Thyroid gland (tissue), 4 donors: ENCODE results near the gene RBBP8. TPM values are rescaled to one million over a fixed set of nuclear protein-coding genes. Genes with fewer than 3 reads are reported as not detected.

Experiments used
- DNase-seq, 2 donors: peaks; one replicate each; pipeline ENCODE4 v3.0.0-alpha.2; 2019
- H3K27ac ChIP-seq, 3 donors: fragments of 200-600 bp; sonication (generic); 1 replicate in 2 of 3; 2 replicates in 1 of 3; pipeline ENCODE4 v1.5.1; 2016 to 2019; ENCODE audit warnings: mild to moderate bottlenecking in 1 of 3, moderate library complexity in 1 of 3
- H3K27me3 ChIP-seq: fragments of 200-600 bp; sonication (generic); one replicate; pipeline ENCODE4 v1.5.1; 2019
- H3K36me3 ChIP-seq, 2 donors: fragments of 200-600 bp; sonication (generic); one replicate each; pipeline ENCODE4 v1.5.1; 2016 to 2019
- H3K4me1 ChIP-seq, 2 donors: fragments of 200-600 bp; sonication (generic); one replicate each; pipeline ENCODE4 v1.5.1; 2017 to 2019
- H3K4me3 ChIP-seq, 3 donors: fragments of 200-600 bp; sonication (generic); replicated peaks in 1 of 3; 1 replicate in 2 of 3; 2 replicates in 1 of 3; pipeline ENCODE4 v1.5.1; 2016; ENCODE audit warnings: mild to moderate bottlenecking in 1 of 3
- H3K9me3 ChIP-seq: fragments of 200-600 bp; sonication (generic); one replicate; pipeline ENCODE4 v1.5.1; 2017
- POLR2A ChIP-seq, 2 donors: fragments of 450-650 bp; IDR thresholded peaks; one replicate each; pipeline ENCODE4 v1.6.1; 2017; ENCODE audit warnings: antibody characterized with exemption in 2 of 2, mild to moderate bottlenecking in 2 of 2, moderate library complexity in 1 of 2
- WGBS, 2 donors: methylation state at CpG; one replicate each; pipeline ENCODE4 v1.1.5; 2017; 5-methylcytosine and 5-hydroxymethylcytosine counted together
- intact Hi-C: fragments of 100-400 bp; cut with DNase I; formaldehyde crosslinking; loops from one replicate; pipeline ENCODE4 v1.15.1; 2023
- total RNA-seq, 4 donors: library from RNA; depleted of rRNA; stranded (reverse); fragments of >200 nt; gene quantifications; one replicate each; pipeline ENCODE4 v1.2.3, GENCODE V29; 2016
- TF ChIP-seq, protein P1 (sequence below), 6 experiments: fragments of 200-600 bp in 3 of 6; fragments of 450-650 bp in 3 of 6; sonication (generic) in 3 of 6; IDR thresholded peaks; one replicate each; pipeline ENCODE4 v1.5.1; 2016 to 2019; ENCODE audit warnings: antibody characterized with exemption in 6 of 6, mild to moderate bottlenecking in 2 of 6, inconsistent platforms in 1 of 6, moderate library complexity in 1 of 6

RBBP8 gene
- total RNA-seq, 4 donors from 2014 or later, result 29.2 to 51.3 (median 42.5) TPM

DNA sequence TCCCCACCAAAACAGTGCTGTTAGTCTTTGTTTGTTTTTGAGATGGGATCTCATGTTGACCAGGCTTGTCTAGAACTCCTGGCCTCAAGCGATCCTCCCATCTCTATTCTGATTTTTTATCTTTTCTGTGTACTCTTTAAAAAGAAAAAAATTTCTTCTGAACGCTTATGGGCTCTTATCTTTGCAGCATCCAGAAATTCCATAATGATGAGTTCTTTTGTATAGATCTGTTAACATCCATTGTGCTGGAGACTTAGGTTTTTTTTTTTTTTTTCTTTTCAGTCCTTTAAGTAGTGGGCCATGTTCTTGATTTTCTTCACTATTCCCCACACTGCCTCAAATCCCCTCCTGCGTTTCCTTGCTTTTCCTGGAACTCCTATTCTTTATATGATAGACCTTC is 31.0 kb downstream of the RBBP8 start:
- Histone ChIP-seq H3K4me1 (peaks cover 0 to 3% of the 10 kb centered on the region in 2 donors), H3K9me3 (no peaks in the 10 kb centered on the region), H3K36me3 (no peaks in the 10 kb centered on the region), H3K27me3 (no peaks in the 10 kb centered on the region), H3K27ac (no peak overlapping the region), H3K4me3 (no peak overlapping the region)
- DNase-seq, result no peak
- no peak for TF ChIP-seq POLR2A (IDR thresholded peaks at IDR 0.05)
- TF ChIP-seq, protein P1, sequence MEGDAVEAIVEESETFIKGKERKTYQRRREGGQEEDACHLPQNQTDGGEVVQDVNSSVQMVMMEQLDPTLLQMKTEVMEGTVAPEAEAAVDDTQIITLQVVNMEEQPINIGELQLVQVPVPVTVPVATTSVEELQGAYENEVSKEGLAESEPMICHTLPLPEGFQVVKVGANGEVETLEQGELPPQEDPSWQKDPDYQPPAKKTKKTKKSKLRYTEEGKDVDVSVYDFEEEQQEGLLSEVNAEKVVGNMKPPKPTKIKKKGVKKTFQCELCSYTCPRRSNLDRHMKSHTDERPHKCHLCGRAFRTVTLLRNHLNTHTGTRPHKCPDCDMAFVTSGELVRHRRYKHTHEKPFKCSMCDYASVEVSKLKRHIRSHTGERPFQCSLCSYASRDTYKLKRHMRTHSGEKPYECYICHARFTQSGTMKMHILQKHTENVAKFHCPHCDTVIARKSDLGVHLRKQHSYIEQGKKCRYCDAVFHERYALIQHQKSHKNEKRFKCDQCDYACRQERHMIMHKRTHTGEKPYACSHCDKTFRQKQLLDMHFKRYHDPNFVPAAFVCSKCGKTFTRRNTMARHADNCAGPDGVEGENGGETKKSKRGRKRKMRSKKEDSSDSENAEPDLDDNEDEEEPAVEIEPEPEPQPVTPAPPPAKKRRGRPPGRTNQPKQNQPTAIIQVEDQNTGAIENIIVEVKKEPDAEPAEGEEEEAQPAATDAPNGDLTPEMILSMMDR (IDR thresholded peaks at IDR 0.05), result no peak
- WGBS, 2 donors, result 94 to 96% methylated on average over 3 of the region's 3 CpGs
- intact Hi-C loops, result no loop called here

DNA sequence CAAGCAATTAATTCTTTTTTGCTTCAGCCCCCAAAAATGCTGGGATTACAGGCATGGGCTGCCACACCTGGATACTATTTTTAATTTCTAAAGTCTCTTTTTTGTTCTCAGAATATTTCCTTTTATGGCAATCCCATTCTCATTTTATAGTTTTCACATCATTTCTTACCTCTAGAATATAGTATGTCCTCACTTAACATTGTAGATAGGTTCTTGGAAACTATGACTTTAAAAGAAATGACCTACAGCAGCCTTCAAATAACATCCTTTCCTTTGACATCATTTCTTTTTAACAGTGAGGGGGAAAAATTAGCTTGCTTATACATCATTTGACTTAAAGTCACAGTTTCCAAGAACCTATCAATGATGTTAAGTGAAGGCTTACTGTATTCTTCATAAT is 31.6 kb downstream of the RBBP8 start:
- intact Hi-C loops, result no loop called here
- H3K36me3 ChIP-seq, result no peaks in the 10 kb centered on the region
- no peak for DNase-seq
- no peak overlapping the region for H3K27ac ChIP-seq
- no peak overlapping the region for H3K4me3 ChIP-seq
- no peaks in the 10 kb centered on the region for H3K27me3 ChIP-seq
- H3K4me1 ChIP-seq, result peaks cover 0 to 3% of the 10 kb centered on the region in 2 donors
- no peaks in the 10 kb centered on the region for H3K9me3 ChIP-seq
- TF ChIP-seq, protein P1 (IDR thresholded peaks at IDR 0.05), result no peak
- TF ChIP-seq POLR2A (IDR thresholded peaks at IDR 0.05), result no peak

DNA sequence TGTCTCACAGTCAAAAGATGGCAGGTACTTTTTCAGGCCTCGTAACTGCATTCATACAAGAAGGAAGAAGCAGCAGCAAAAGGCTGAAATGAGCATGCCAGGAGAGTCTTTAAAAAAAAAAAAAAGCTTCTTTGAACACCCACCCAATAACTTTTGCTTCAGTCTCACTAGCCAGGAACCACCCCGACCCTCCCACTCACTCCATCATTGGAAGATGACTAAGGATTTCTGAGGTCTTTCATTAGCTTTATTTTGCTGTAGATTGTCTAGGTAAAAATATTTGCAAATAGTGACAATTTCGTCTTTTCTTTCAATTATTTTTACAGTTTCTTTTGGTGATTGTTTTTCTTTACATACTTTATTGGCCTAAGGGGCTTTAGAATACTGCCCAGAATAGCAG is 37.9 kb downstream of the RBBP8 start:
- WGBS, 2 donors, result 90 to 96% methylated on average over 3 of the region's 3 CpGs
- TF ChIP-seq, protein P1 (IDR thresholded peaks at IDR 0.05), result no peak
- no peak for TF ChIP-seq POLR2A (IDR thresholded peaks at IDR 0.05)

DNA sequence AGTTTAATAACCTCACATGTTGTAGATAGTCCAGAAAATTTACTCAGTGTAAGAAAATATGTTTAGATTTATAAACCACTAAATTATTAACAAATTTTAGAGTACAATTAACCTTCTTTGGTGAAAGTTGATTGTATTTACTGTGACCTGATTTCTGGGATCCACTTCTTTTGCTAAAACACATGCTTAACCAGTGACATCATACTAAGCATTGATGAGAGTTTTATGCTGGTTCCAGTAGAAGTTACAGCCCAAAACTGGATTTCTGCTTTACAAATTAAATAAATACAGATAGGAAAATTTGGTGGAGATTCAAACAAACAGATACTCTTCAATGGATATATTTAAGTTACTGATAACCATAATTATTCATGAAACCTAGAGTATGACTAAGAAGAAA is 40.9 kb downstream of the RBBP8 start:
- H3K36me3 ChIP-seq, result no peaks in the 10 kb centered on the region
- no peak overlapping the region for H3K4me3 ChIP-seq
- peaks cover 0 to 15% of the 10 kb centered on the region in 2 donors for H3K4me1 ChIP-seq
- no peak for DNase-seq
- H3K27me3 ChIP-seq, result no peaks in the 10 kb centered on the region
- H3K9me3 ChIP-seq, result no peaks in the 10 kb centered on the region
- intact Hi-C loops, result no loop called here
- no peak overlapping the region for H3K27ac ChIP-seq
- no peak for TF ChIP-seq POLR2A (IDR thresholded peaks at IDR 0.05)
- TF ChIP-seq, protein P1 (IDR thresholded peaks at IDR 0.05), result no peak

More for the DNA sequence above, 37.9 kb downstream of the RBBP8 start:
- no peaks in the 10 kb centered on the region for H3K9me3 ChIP-seq
- H3K36me3 ChIP-seq, result no peaks in the 10 kb centered on the region
- H3K4me1 ChIP-seq, result no peaks in the 10 kb centered on the region
- no peaks in the 10 kb centered on the region for H3K27me3 ChIP-seq
- intact Hi-C loops, result no loop called here
- no peak for DNase-seq
- no peak overlapping the region for H3K27ac ChIP-seq
- H3K4me3 ChIP-seq, result no peak overlapping the region

DNA sequence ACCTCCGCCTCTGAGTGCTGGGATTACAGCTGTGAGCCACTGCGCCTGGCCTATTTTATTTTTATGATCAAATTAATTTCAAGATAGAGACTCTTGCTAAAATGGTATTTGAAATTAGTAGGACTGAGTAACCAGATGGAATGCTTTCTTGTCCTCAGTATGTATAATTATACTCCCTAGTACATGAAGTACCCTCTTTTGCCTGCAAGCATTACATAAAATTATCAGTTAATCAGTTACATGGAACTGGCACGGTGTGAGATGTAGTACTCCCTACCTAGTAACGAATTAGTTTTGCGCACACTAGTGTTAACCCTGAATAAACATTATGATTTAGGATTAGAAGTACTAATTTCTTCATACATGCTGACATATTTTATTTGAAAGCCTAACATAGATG is 41.6 kb downstream of the RBBP8 start:
- no peaks in the 10 kb centered on the region for H3K36me3 ChIP-seq
- intact Hi-C loops, result no loop called here
- H3K27ac ChIP-seq, result no peak overlapping the region
- no peak for DNase-seq
- H3K9me3 ChIP-seq, result no peaks in the 10 kb centered on the region
- no peak for TF ChIP-seq POLR2A (IDR thresholded peaks at IDR 0.05)
- TF ChIP-seq, protein P1 (IDR thresholded peaks at IDR 0.05), result no peak
- H3K4me3 ChIP-seq, result no peak overlapping the region
- WGBS, 2 donors, result 98 to 99% methylated on average over 5 of the region's 5 CpGs
- H3K4me1 ChIP-seq, result peaks cover 0 to 15% of the 10 kb centered on the region in 2 donors
- H3K27me3 ChIP-seq, result no peaks in the 10 kb centered on the region
